Nephron (organoid): ENCODE data around the gene ZBTB20.

Source experiments
- H3K27ac Mint-ChIP-seq, 3 experiments: 2 replicates each; pipeline ENCODE4 v1.8.0; 2020; ENCODE audit warnings: mixed read lengths in 3 of 3, mild to moderate bottlenecking in 2 of 3, moderate library complexity in 1 of 3
- H3K27me3 Mint-ChIP-seq: 2 replicates; pipeline ENCODE4 v1.8.0; 2021; ENCODE audit warnings: low read depth, mild to moderate bottlenecking, moderate library complexity, mixed read lengths
- H3K36me3 Mint-ChIP-seq: 2 replicates; pipeline ENCODE4 v1.8.0; 2020; ENCODE audit warnings: low read depth, mixed read lengths
- H3K4me1 Mint-ChIP-seq: 2 replicates; pipeline ENCODE4 v1.8.0; 2020; ENCODE audit warnings: mixed read lengths
- H3K4me3 Mint-ChIP-seq, 3 experiments: 2 replicates each; pipeline ENCODE4 v1.8.0; 2020; ENCODE audit warnings: mild to moderate bottlenecking in 3 of 3, mixed read lengths in 3 of 3, moderate library complexity in 2 of 3
- H3K9me3 Mint-ChIP-seq: 2 replicates; pipeline ENCODE4 v1.8.0; 2020; ENCODE audit warnings: mixed read lengths
- TF ChIP-seq, protein P1 (sequence below), 3 experiments: fragments of 200-600 bp; sonication (generic); IDR thresholded peaks; one replicate each; pipeline ENCODE4 v1.5.0; 2021; ENCODE audit warnings: antibody characterized with exemption in 3 of 3; ENCODE audit not compliant: unreplicated experiment in 3 of 3

Gene ZBTB20

DNA sequence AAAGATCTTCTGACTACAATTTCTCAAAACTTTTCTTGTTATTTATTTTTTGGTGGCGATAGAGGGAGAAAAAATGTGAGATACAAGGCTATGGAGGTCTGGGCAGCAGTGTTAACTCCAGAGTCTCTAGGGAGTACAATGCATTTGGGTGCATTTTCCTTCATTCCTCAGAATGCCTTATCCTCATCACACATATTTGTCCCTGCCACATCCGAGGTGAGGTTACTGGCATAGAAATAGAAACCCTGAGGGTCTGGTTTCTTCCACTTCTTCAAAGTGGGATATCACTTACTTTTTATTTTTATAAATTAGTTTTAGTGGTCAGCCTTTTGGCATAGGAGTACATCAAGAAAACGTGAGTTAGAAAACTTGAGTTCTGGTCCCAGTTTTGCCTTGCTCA is 702.9 kb downstream of the ZBTB20 start:
- no peaks in the 10 kb centered on the region for H3K27me3 Mint-ChIP-seq
- peaks cover 47% of the 10 kb centered on the region for H3K4me1 Mint-ChIP-seq
- no peak overlapping the region for H3K27ac Mint-ChIP-seq
- no peak overlapping the region for H3K4me3 Mint-ChIP-seq
- H3K9me3 Mint-ChIP-seq = no peaks in the 10 kb centered on the region
- H3K36me3 Mint-ChIP-seq = no peaks in the 10 kb centered on the region
- TF ChIP-seq, protein P1, sequence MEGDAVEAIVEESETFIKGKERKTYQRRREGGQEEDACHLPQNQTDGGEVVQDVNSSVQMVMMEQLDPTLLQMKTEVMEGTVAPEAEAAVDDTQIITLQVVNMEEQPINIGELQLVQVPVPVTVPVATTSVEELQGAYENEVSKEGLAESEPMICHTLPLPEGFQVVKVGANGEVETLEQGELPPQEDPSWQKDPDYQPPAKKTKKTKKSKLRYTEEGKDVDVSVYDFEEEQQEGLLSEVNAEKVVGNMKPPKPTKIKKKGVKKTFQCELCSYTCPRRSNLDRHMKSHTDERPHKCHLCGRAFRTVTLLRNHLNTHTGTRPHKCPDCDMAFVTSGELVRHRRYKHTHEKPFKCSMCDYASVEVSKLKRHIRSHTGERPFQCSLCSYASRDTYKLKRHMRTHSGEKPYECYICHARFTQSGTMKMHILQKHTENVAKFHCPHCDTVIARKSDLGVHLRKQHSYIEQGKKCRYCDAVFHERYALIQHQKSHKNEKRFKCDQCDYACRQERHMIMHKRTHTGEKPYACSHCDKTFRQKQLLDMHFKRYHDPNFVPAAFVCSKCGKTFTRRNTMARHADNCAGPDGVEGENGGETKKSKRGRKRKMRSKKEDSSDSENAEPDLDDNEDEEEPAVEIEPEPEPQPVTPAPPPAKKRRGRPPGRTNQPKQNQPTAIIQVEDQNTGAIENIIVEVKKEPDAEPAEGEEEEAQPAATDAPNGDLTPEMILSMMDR (IDR thresholded peaks at IDR 0.05; ENCODE audit: unreplicated experiment in 3 of 3) = no peak

- Mint-ChIP-seq H3K4me1 (peaks cover 44% of the 10 kb centered on the region), H3K27ac (no peak overlapping the region), H3K4me3 (no peak overlapping the region), H3K27me3 (no peaks in the 10 kb centered on the region), H3K36me3 (no peaks in the 10 kb centered on the region), H3K9me3 (no peaks in the 10 kb centered on the region)
- TF ChIP-seq, protein P1 (IDR thresholded peaks at IDR 0.05; ENCODE audit: unreplicated experiment in 3 of 3) = no peak
Observed at GRCh38 chr3:114442246-114442645, 704.8 kb downstream of the ZBTB20 start.

DNA sequence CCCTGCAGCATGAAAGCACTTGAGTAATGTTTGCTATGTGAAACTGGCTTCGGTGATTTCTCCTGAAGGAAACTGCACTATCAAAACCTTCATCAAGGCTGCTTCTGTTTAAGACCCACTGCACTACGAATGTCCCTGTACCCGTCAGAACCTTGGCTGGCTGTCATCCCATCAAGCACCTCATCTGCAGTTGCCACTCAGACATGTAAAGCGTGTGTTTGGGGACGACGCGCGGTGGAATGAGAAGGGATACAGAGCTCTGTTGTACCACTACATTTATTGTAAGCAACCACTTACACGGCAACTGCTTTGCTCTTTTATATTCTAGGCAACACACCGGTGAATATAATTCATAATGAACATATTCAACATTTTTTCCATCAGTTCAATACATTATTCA is 705.7 kb downstream of the ZBTB20 start:
- Mint-ChIP-seq H3K36me3 (no peaks in the 10 kb centered on the region), H3K4me1 (peaks cover 38% of the 10 kb centered on the region), H3K27me3 (no peaks in the 10 kb centered on the region), H3K9me3 (no peaks in the 10 kb centered on the region), H3K27ac (no peak overlapping the region), H3K4me3 (no peak overlapping the region)
- TF ChIP-seq, protein P1 (IDR thresholded peaks at IDR 0.05; ENCODE audit: unreplicated experiment in 3 of 3) = no peak

DNA sequence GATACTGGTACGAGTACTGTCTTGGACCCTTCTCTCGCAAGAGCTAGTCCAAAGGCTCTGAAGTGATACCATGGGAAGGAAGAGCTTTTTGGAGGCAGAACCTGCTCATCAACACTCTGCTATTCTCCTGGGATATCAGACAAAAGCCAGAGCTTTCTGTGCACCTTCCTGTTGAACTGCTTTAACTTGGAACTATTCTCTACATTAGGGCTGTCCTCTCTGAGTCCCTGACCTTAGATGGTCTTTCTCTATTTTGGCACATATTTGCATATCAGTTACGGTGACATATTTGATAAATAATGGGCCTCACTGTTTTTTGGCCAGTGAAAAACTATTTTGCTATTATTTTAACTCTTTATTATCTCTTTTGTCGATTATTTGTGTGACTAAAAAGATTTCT is 706.4 kb downstream of the ZBTB20 start:
- Mint-ChIP-seq H3K27me3 (no peaks in the 10 kb centered on the region), H3K36me3 (no peaks in the 10 kb centered on the region), H3K27ac (no peak overlapping the region), H3K4me3 (no peak overlapping the region), H3K9me3 (no peaks in the 10 kb centered on the region), H3K4me1 (peaks cover 40% of the 10 kb centered on the region)
- TF ChIP-seq, protein P1 (IDR thresholded peaks at IDR 0.05; ENCODE audit: unreplicated experiment in 3 of 3) = no peak

- H3K9me3 Mint-ChIP-seq = no peaks in the 10 kb centered on the region
- H3K27ac Mint-ChIP-seq = no peak overlapping the region
- peaks cover 40% of the 10 kb centered on the region for H3K4me1 Mint-ChIP-seq
- no peaks in the 10 kb centered on the region for H3K36me3 Mint-ChIP-seq
- TF ChIP-seq, protein P1 (IDR thresholded peaks at IDR 0.05; ENCODE audit: unreplicated experiment in 3 of 3) = no peak
- H3K27me3 Mint-ChIP-seq = no peaks in the 10 kb centered on the region
- H3K4me3 Mint-ChIP-seq = no peak overlapping the region
Observed at GRCh38 chr3:114439284-114439683, 707.8 kb downstream of the ZBTB20 start.

GRCh38 chr3:114437897-114438296 is 709.2 kb downstream of the ZBTB20 start:
- no peak overlapping the region for H3K27ac Mint-ChIP-seq
- TF ChIP-seq, protein P1 (IDR thresholded peaks at IDR 0.05; ENCODE audit: unreplicated experiment in 3 of 3) = no peak
- H3K4me1 Mint-ChIP-seq = peaks cover 27% of the 10 kb centered on the region
- H3K36me3 Mint-ChIP-seq = no peaks in the 10 kb centered on the region
- H3K9me3 Mint-ChIP-seq = no peaks in the 10 kb centered on the region
- no peak overlapping the region for H3K4me3 Mint-ChIP-seq
- no peaks in the 10 kb centered on the region for H3K27me3 Mint-ChIP-seq
